Endothelial cell of umbilical vein (primary cell): Measurements from ENCODE around the gene STK17A. TPM values are rescaled to one million over a fixed set of nuclear protein-coding genes. Genes with fewer than 3 reads are reported as not detected.

ENCODE experiments used
- BruUV-seq: library from RNA; stranded (reverse); fragments of 400-500 nt; replicated peaks from 2 replicates; lab custom pipeline; 2021; lab: Mats Ljungman, UMichigan
- CTCF ChIA-PET: fragments of 300-600, 350-600 bp; sonication (Branson Sonifier 250); formaldehyde crosslinking; loops from one replicate; lab custom pipeline; 2021; ENCODE audit warnings: antibody characterized with exemption, inconsistent platforms; lab: Charles Lee
- POLR2A ChIA-PET: fragments of 300-600, 350-600 bp; sonication (Branson Sonifier 250); formaldehyde crosslinking; loops from one replicate; lab custom pipeline; 2021; ENCODE audit warnings: antibody characterized with exemption, inconsistent platforms; lab: Charles Lee
- DNase-seq: peaks from one replicate; pipeline ENCODE4 v3.0.0-alpha.2; 2011; ENCODE audit warnings: low read depth, low spot score
- FAIRE-seq: peaks from 2 replicates; lab custom pipeline; 2011; peaks lifted over from hg19 to GRCh38; lab: Jason Lieb, UNC
- H2AFZ ChIP-seq: 2 replicates; pipeline ENCODE4 v1.6.0; 2012; ENCODE audit warnings: low read depth, low read length, control low read depth, inconsistent platforms
- H3K27ac ChIP-seq: 2 replicates; pipeline ENCODE4 v1.5.1; 2011; ENCODE audit warnings: low read depth, mild to moderate bottlenecking, control low read depth, low read length, moderate library complexity; ENCODE audit not compliant: insufficient read depth
- H3K27me3 ChIP-seq, 2 experiments: 2 replicates each; pipeline versions ENCODE4 v1.6.0 to v1.6.1; 2011; ENCODE audit warnings: low read length in 2 of 2, mixed read lengths in 1 of 2; ENCODE audit not compliant: control insufficient read depth in 2 of 2, insufficient read depth in 2 of 2
- H3K36me3 ChIP-seq, 2 experiments: 2 replicates in 1 of 2; 3 replicates in 1 of 2; pipeline ENCODE4 v1.5.1; 2011; ENCODE audit warnings: low read length in 2 of 2, mild to moderate bottlenecking in 1 of 2, moderate library complexity in 1 of 2; ENCODE audit not compliant: control insufficient read depth in 2 of 2, insufficient read depth in 2 of 2; ENCODE audit errors: extremely low read depth in 1 of 2
- H3K4me1 ChIP-seq: 3 replicates; pipeline ENCODE4 v1.5.1; 2011; ENCODE audit warnings: mild to moderate bottlenecking, low read length; ENCODE audit not compliant: control insufficient read depth, insufficient read depth; ENCODE audit errors: extremely low read depth
- H3K4me2 ChIP-seq: 2 replicates; pipeline ENCODE4 v1.6.1; 2011; ENCODE audit warnings: low read length, control low read depth, mixed read lengths; ENCODE audit not compliant: insufficient read depth
- H3K4me3 ChIP-seq, 3 experiments: fragments of 200-600 bp in 1 of 3; sonication (generic), shearing (Covaris generic) in 1 of 3; replicated peaks in 1 of 3; 2 replicates each; pipeline ENCODE4 v1.5.1; 2011 to 2016; ENCODE audit warnings: control low read depth in 3 of 3, low read length in 3 of 3, mild to moderate bottlenecking in 2 of 3, inconsistent platforms in 1 of 3, low read depth in 1 of 3, moderate library complexity in 1 of 3; ENCODE audit not compliant: insufficient read depth in 1 of 3
- H3K79me2 ChIP-seq: 2 replicates; pipeline ENCODE4 v1.6.0; 2012; ENCODE audit warnings: low read length, inconsistent platforms; ENCODE audit not compliant: control insufficient read depth, insufficient read depth
- H3K9ac ChIP-seq: replicated peaks from 2 replicates; pipeline ENCODE3; 2011; ENCODE audit warnings: low read length, control low read depth; ENCODE audit not compliant: insufficient read depth; ENCODE audit errors: extremely low read depth
- H3K9me1 ChIP-seq: replicated peaks from 3 replicates; pipeline ENCODE4 v1.6.0; 2011; ENCODE audit warnings: mild to moderate bottlenecking, low read length; ENCODE audit not compliant: control insufficient read depth, insufficient read depth; ENCODE audit errors: extremely low read depth
- H3K9me3 ChIP-seq: replicated peaks from 2 replicates; pipeline ENCODE4 v1.5.1; 2012; ENCODE audit warnings: low read length, inconsistent platforms; ENCODE audit not compliant: control insufficient read depth, insufficient read depth
- H4K20me1 ChIP-seq: replicated peaks from 2 replicates; pipeline ENCODE3; 2011; ENCODE audit warnings: mild to moderate bottlenecking, low read length; ENCODE audit not compliant: control insufficient read depth, insufficient read depth; ENCODE audit errors: extremely low read depth
- CTCF ChIP-seq, 2 donors: IDR thresholded peaks; 1 replicate in 1 of 2; 2 replicates in 1 of 2; pipeline ENCODE4 v1.5.1; 2011; ENCODE audit warnings: low read length in 2 of 2, mild to moderate bottlenecking in 2 of 2, moderate library complexity in 2 of 2, control low read depth in 1 of 2, inconsistent platforms in 1 of 2, low read depth in 1 of 2; ENCODE audit not compliant: insufficient read depth in 1 of 2; ENCODE audit errors: extremely low read depth in 1 of 2
- EZH2 ChIP-seq: IDR thresholded peaks from 2 replicates; pipeline ENCODE4 v1.6.1; 2012; ENCODE audit warnings: borderline replicate concordance, low read depth, mild to moderate bottlenecking, moderate library complexity, low read length, inconsistent platforms; ENCODE audit not compliant: severe bottlenecking
- FOS ChIP-seq: IDR thresholded peaks from 2 replicates; pipeline ENCODE4 v1.6.1; 2011; ENCODE audit warnings: mild to moderate bottlenecking, low read length, moderate library complexity, borderline replicate concordance; ENCODE audit not compliant: insufficient read depth
- GATA2 ChIP-seq: IDR thresholded peaks from 2 replicates; pipeline ENCODE4 v1.7.0; 2011; ENCODE audit warnings: low read depth, mild to moderate bottlenecking, moderate library complexity, mixed read lengths, low read length; ENCODE audit not compliant: insufficient read length, insufficient read depth
- JUN ChIP-seq: IDR thresholded peaks from 2 replicates; pipeline ENCODE4 v1.6.1; 2011; ENCODE audit warnings: borderline replicate concordance, low read depth; ENCODE audit not compliant: insufficient read length, insufficient read depth
- MAX ChIP-seq: IDR thresholded peaks from 2 replicates; pipeline ENCODE4 v1.6.1; 2011; ENCODE audit not compliant: insufficient read depth, insufficient read length
- MYC ChIP-seq: IDR thresholded peaks from one replicate; pipeline ENCODE4 v1.6.1; 2011; ENCODE audit warnings: mild to moderate bottlenecking, low read depth, low read length
- POLR2A ChIP-seq: IDR thresholded peaks from 2 replicates; pipeline ENCODE4 v1.6.1; 2012; ENCODE audit warnings: low read depth, mild to moderate bottlenecking, control low read depth, low read length
- POLR2AphosphoS5 ChIP-seq: IDR thresholded peaks from 2 replicates; pipeline ENCODE4 v1.6.1; 2012; ENCODE audit warnings: low read depth, mild to moderate bottlenecking, control low read depth, low read length, moderate library complexity; ENCODE audit not compliant: insufficient read depth
- dilution Hi-C: fragments of 300-500 bp; cut with MboI; formaldehyde crosslinking; loops from one replicate; pipeline ENCODE4 v1.15.0; 2019; ENCODE audit warnings: low sequenced_read_pairs; ENCODE audit not compliant: extremely low pct_ligation_motif_present
- intact Hi-C: fragments of 100-400 bp; cut with micrococcal nuclease; formaldehyde crosslinking; loops from one replicate; pipeline ENCODE4 v1.10.0; 2022
- polyA plus RNA-seq, 4 experiments: library from polyadenylated mRNA; depleted of rRNA in 3 of 4; stranded (reverse) in 3 of 4; unstranded in 1 of 4; fragments of >200 nt; gene quantifications; 2 replicates each; pipeline versions ENCODE4 v1.2.1 to v1.2.3, GENCODE V29; 2011 to 2012; ENCODE audit warnings: missing spikeins in 1 of 4
- total RNA-seq: library from RNA; stranded (reverse); gene quantifications from 2 replicates; pipeline ENCODE4 v1.2.3, GENCODE V29; 2021

Gene STK17A
- total and polyA plus RNA-seq, 2 donors (not counting 3 experiments of a cell fraction or from before 2014, with no cell fraction given), result 11.7 to 58.8 TPM

GRCh38 chr7:43591558-43592180 is 8.8 kb downstream of the STK17A start:
- Histone ChIP-seq H3K27me3 (no peaks in the 10 kb centered on the region), H3K79me2 (peaks cover 100% of the 10 kb centered on the region), H3K9me1 (no peaks in the 10 kb centered on the region), H4K20me1 (peaks cover 16% of the 10 kb centered on the region), H3K4me3 (no peak overlapping the region), H3K4me2 (no peak overlapping the region), H3K27ac (peak overlapping the region; percentile 35), H2AFZ (no peak overlapping the region), H3K9ac (no peak overlapping the region), H3K9me3 (no peaks in the 10 kb centered on the region), H3K36me3 (no peaks in the 10 kb centered on the region), H3K4me1 (peaks cover 23% of the 10 kb centered on the region)
- no TSS peak for BruUV-seq
- DNase-seq (peak; percentile 59), FAIRE-seq (no peak)
- dilution Hi-C loops, result loop anchor here (25.0 kb wide), 1 partner anchor 121 kb away; no protein-coding TSS in a partner anchor
- ChIA-PET POLR2A (interaction anchor here (1.5 kb wide), 1 partner anchor 9 kb away, joined by 4 read pairs; the partner anchor contains the start of gene STK17A), CTCF (interaction anchor here (1.0 to 2.4 kb wide), 4 partner anchors 9 to 248 kb away, joined by 3 to 19 read pairs (median 3); partner anchors contain the start of gene STK17A)
- intact Hi-C loops, result loop anchor here (2.0 kb wide), 1 partner anchor 13 kb away; no protein-coding TSS in a partner anchor
- no peak for TF ChIP-seq FOS
- no peak for TF ChIP-seq JUN
- no peak for TF ChIP-seq CTCF (IDR thresholded peaks at IDR 0.05; ENCODE audit: extremely low read depth in 1 of 2, insufficient read depth in 1 of 2, low read depth in 1 of 2, low read length in 2 of 2)
- TF ChIP-seq POLR2A, result no peak
- no peak for TF ChIP-seq MAX
- TF ChIP-seq MYC, result no peak
- TF ChIP-seq EZH2, result no peak
- TF ChIP-seq POLR2AphosphoS5, result no peak
- TF ChIP-seq GATA2, result no peak
